ENCODE measurements around the gene PHF21B. TPM values are rescaled to one million over a fixed set of nuclear protein-coding genes. Genes with fewer than 3 reads are reported as not detected.

Gene PHF21B
- total and polyA plus RNA-seq, 2 donors (not counting 1 experiment from before 2014, with no cell fraction given): 0.17 TPM; not detected in 1

- Histone ChIP-seq H3K79me2 (ENCODE audit: control insufficient read depth, insufficient read depth, low read length) (no peaks in the 10 kb centered on the region), H3K27ac (ENCODE audit: insufficient read depth, low read length) (no peak overlapping the region), H3K36me3 (ENCODE audit: control insufficient read depth, insufficient read depth, low read length) (no peaks in the 10 kb centered on the region), H3K9ac (ENCODE audit: insufficient read depth, low read length) (no peak overlapping the region), H2AFZ (ENCODE audit: low read length) (no peak overlapping the region), H3K4me2 (ENCODE audit: extremely low read depth, insufficient read depth, low read length) (no peak overlapping the region), H3K9me3 (ENCODE audit: control insufficient read depth, insufficient read depth, low read depth, low read length) (no peaks in the 10 kb centered on the region), H3K4me3 (replicated peaks in 1 of 4; ENCODE audit: control extremely low read depth in 1 of 4, insufficient read depth in 1 of 4, low read depth in 3 of 4, low read length in 4 of 4) (no peak overlapping the region), H4K20me1 (ENCODE audit: control insufficient read depth, extremely low read depth, insufficient read depth, low read length) (no peaks in the 10 kb centered on the region), H3K4me1 (ENCODE audit: control insufficient read depth, extremely low read depth, insufficient read depth, low read length) (no peaks in the 10 kb centered on the region), H3K27me3 (ENCODE audit: control insufficient read depth, insufficient read depth, low read length) (no peaks in the 10 kb centered on the region)
- DNase-seq (ENCODE audit: low read depth in 2 of 2): no peak
- TF ChIP-seq CTCF (conservative IDR thresholded peaks at IDR 0.05 in 1 of 2, IDR thresholded peaks at IDR 0.05 in 1 of 2; ENCODE audit: low read depth in 1 of 2, low read length in 2 of 2) (no peak), EZH2 (IDR thresholded peaks at IDR 0.05; ENCODE audit: low read length, missing control alignments) (no peak)
Observed at GRCh38 chr22:44926491-44927415, 83.1 kb downstream of the PHF21B start.

- no peaks in the 10 kb centered on the region for H3K27me3 ChIP-seq (ENCODE audit: control insufficient read depth, insufficient read depth, low read length)
- H3K4me3 ChIP-seq (replicated peaks in 1 of 4; ENCODE audit: control extremely low read depth in 1 of 4, insufficient read depth in 1 of 4, low read depth in 3 of 4, low read length in 4 of 4): no peak overlapping the region
- H3K4me2 ChIP-seq (ENCODE audit: extremely low read depth, insufficient read depth, low read length): no peak overlapping the region
- H2AFZ ChIP-seq (ENCODE audit: low read length): no peak overlapping the region
- H3K27ac ChIP-seq (ENCODE audit: insufficient read depth, low read length): no peak overlapping the region
- no peak for DNase-seq (ENCODE audit: low read depth in 2 of 2)
- H3K79me2 ChIP-seq (ENCODE audit: control insufficient read depth, insufficient read depth, low read length): no peaks in the 10 kb centered on the region
- no peaks in the 10 kb centered on the region for H3K9me3 ChIP-seq (ENCODE audit: control insufficient read depth, insufficient read depth, low read depth, low read length)
- H3K4me1 ChIP-seq (ENCODE audit: control insufficient read depth, extremely low read depth, insufficient read depth, low read length): no peaks in the 10 kb centered on the region
- H3K36me3 ChIP-seq (ENCODE audit: control insufficient read depth, insufficient read depth, low read length): no peaks in the 10 kb centered on the region
- no peaks in the 10 kb centered on the region for H4K20me1 ChIP-seq (ENCODE audit: control insufficient read depth, extremely low read depth, insufficient read depth, low read length)
- H3K9ac ChIP-seq (ENCODE audit: insufficient read depth, low read length): no peak overlapping the region
- TF ChIP-seq CTCF (conservative IDR thresholded peaks at IDR 0.05 in 1 of 2, IDR thresholded peaks at IDR 0.05 in 1 of 2; ENCODE audit: low read depth in 1 of 2, low read length in 2 of 2): no peak
- TF ChIP-seq EZH2 (IDR thresholded peaks at IDR 0.05; ENCODE audit: low read length, missing control alignments): no peak
Observed at GRCh38 chr22:44926124-44926475, 83.7 kb downstream of the PHF21B start.

- Histone ChIP-seq H3K27ac (ENCODE audit: insufficient read depth, low read length) (no peak overlapping the region), H3K9me3 (ENCODE audit: control insufficient read depth, insufficient read depth, low read depth, low read length) (no peaks in the 10 kb centered on the region), H3K4me2 (ENCODE audit: extremely low read depth, insufficient read depth, low read length) (no peak overlapping the region), H3K4me3 (replicated peaks in 1 of 4; ENCODE audit: control extremely low read depth in 1 of 4, insufficient read depth in 1 of 4, low read depth in 3 of 4, low read length in 4 of 4) (no peak overlapping the region), H3K79me2 (ENCODE audit: control insufficient read depth, insufficient read depth, low read length) (no peaks in the 10 kb centered on the region), H2AFZ (ENCODE audit: low read length) (no peak overlapping the region), H3K27me3 (ENCODE audit: control insufficient read depth, insufficient read depth, low read length) (no peaks in the 10 kb centered on the region), H3K9ac (ENCODE audit: insufficient read depth, low read length) (no peak overlapping the region), H3K4me1 (ENCODE audit: control insufficient read depth, extremely low read depth, insufficient read depth, low read length) (no peaks in the 10 kb centered on the region), H4K20me1 (ENCODE audit: control insufficient read depth, extremely low read depth, insufficient read depth, low read length) (no peaks in the 10 kb centered on the region), H3K36me3 (ENCODE audit: control insufficient read depth, insufficient read depth, low read length) (no peaks in the 10 kb centered on the region)
- no peak for TF ChIP-seq EZH2 (IDR thresholded peaks at IDR 0.05; ENCODE audit: low read length, missing control alignments)
- TF ChIP-seq CTCF (conservative IDR thresholded peaks at IDR 0.05 in 1 of 2, IDR thresholded peaks at IDR 0.05 in 1 of 2; ENCODE audit: low read depth in 1 of 2, low read length in 2 of 2): no peak
- DNase-seq (ENCODE audit: low read depth in 2 of 2): no peak
Observed at GRCh38 chr22:44925465-44926123, 84.2 kb downstream of the PHF21B start.
